AG04449 (cell line): ENCODE results near the gene FAM216A.

ENCODE experiments used
- CTCF ChIA-PET: fragments of 350-600 bp; formaldehyde crosslinking; extraction: SDS; loops from one replicate; lab custom pipeline; 2021; ENCODE audit warnings: antibody characterized with exemption; lab: Yijun Ruan, JAX
- POLR2A ChIA-PET: fragments of 400-600, 350-600 bp; formaldehyde crosslinking; extraction: SDS; loops from one replicate; lab custom pipeline; 2020; ENCODE audit warnings: antibody characterized with exemption, inconsistent platforms; lab: Yijun Ruan, JAX
- DNase-seq: peaks from one replicate; pipeline ENCODE4 v3.0.0-alpha.2; 2010; ENCODE audit warnings: low read depth, low spot score
- H3K4me3 ChIP-seq: 2 replicates; pipeline ENCODE4 v1.5.1; 2011; ENCODE audit warnings: low read depth, mild to moderate bottlenecking, control low read depth, low read length
- TF ChIP-seq, protein P1 (sequence below): IDR thresholded peaks from one replicate; pipeline ENCODE4 v1.5.1; 2011; ENCODE audit warnings: mild to moderate bottlenecking, moderate library complexity, low read length, control low read depth, inconsistent platforms; ENCODE audit not compliant: insufficient read depth; ENCODE audit errors: missing control alignments

The FAM216A gene

DNA sequence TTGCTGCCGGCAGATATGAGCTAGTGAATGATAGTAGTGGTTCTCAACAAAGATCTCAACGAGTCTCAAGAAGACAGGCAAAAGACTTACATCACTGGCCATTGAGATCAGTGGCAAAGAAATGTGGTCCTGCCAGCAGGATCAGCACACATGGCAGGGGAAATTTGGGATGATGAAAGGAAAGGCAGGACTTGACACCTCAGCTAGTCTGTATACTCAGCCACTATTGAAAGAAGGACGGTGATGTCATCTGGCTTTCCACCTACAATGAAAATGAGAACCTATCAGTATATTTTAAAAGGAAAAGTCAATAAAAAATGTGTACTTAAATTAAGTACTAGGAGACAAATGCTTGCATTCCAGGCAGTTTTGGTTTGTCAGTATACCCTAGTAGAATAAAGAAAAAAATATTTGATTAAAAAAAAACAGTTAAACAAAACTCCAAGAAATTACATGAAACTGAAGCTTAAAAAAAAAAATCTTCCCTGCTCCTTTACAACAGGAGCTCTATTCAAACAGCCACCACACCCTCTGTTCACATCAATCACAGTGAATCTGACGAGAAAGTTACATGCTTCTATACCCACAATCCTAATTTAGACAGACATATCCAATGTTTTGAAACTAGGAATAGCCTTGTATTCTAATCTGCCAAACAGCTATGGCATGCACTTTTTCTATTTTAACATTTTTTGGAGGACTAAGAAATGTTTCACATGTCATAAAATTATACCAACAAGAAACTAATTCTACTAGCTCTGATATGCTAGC lies 68.4 kb downstream of the FAM216A start:
- POLR2A ChIA-PET: interaction anchor here (0.6 kb wide), 1 partner anchor 14 kb away, joined by 3 read pairs; no protein-coding TSS in a partner anchor
- DNase-seq: no peak
- CTCF ChIA-PET: interaction anchor here (1.3 to 9.0 kb wide), 4 partner anchors 13 to 64 kb away, joined by 4 to 85 read pairs (median 20); no protein-coding TSS in a partner anchor
- no peak overlapping the region for H3K4me3 ChIP-seq
- TF ChIP-seq, protein P1, sequence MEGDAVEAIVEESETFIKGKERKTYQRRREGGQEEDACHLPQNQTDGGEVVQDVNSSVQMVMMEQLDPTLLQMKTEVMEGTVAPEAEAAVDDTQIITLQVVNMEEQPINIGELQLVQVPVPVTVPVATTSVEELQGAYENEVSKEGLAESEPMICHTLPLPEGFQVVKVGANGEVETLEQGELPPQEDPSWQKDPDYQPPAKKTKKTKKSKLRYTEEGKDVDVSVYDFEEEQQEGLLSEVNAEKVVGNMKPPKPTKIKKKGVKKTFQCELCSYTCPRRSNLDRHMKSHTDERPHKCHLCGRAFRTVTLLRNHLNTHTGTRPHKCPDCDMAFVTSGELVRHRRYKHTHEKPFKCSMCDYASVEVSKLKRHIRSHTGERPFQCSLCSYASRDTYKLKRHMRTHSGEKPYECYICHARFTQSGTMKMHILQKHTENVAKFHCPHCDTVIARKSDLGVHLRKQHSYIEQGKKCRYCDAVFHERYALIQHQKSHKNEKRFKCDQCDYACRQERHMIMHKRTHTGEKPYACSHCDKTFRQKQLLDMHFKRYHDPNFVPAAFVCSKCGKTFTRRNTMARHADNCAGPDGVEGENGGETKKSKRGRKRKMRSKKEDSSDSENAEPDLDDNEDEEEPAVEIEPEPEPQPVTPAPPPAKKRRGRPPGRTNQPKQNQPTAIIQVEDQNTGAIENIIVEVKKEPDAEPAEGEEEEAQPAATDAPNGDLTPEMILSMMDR: no peak

DNA sequence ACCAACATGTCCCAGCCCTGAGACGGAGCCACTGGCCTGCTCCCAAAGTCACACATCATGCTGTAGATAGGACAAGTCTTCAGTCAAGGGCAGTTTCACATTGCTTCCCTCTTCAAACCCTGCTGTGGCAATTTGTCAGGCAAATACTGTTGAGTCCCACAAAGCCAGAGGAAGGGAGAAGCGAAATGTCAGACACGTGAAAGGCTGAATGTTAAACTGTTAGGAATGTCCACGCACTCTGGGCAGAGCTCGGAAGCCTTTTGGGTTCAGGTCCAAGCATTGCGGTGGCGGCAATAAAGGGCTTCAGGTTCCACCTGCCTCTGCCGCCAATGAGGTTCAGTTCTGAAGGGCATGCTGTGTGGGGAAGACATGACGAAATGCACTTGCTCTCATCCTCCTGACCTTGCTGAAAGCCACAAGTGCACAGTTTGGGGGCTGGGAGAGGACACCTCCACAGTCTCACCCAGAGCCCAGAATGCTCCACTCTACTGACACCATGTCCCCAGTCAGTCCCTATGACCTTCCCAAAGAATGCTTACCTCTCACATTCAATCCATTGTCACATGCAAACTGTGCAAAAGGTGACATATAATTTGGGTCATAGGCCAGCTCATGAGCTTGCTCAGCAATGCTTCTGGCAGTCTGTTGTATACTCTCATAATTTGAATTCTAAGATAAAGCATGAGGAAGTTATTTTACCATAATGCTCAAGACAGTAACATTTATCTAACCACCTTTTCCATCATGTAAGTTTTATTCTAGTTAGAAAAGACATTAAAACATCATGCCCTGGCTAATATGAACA lies 69.2 kb downstream of the FAM216A start:
- DNase-seq: no peak
- CTCF ChIA-PET: interaction anchor here (0.8 to 9.0 kb wide), 7 partner anchors 11 to 63 kb away, joined by 4 to 85 read pairs (median 9); no protein-coding TSS in a partner anchor
- POLR2A ChIA-PET: no interaction called here
- no peak overlapping the region for H3K4me3 ChIP-seq
- TF ChIP-seq, protein P1: no peak

DNA sequence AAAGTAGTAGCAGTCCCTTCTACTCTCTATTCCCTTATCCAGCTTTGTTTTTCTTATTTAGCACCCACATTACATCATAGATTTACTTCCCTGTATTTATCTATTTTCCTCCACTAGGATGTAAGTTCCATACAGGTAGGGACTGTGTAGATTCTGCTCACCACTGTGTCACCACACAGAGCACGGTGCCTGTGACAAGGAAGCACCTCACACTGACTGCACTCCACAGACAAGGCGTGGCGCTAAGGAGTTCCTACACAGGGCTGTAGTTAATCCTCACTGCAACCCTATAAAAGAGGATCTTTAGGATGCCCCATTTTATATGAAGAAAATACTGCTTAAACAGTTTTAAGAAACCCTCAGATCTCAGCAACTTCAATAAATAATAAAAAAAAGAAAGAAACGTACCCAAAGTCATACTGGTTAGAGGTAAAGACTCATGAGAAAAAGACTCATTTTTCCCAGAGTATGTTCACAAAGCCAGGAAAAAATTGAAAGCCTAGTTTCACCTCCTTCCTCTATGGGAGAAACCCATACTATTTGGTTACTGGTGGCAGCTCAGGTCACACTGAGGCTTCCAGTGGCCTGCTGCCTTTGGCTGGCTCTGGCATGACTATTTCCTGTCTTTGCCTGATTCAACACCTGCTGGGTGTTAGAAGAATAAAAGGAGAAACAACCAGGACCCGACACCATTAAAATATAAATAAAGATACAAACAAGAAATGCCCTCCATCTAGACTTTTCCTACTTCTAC lies 70.4 kb downstream of the FAM216A start:
- TF ChIP-seq, protein P1: no peak
- no peak for DNase-seq
- H3K4me3 ChIP-seq: no peak overlapping the region
- CTCF ChIA-PET: interaction anchor here (0.8 to 9.0 kb wide), 8 partner anchors 10 to 62 kb away, joined by 3 to 85 read pairs (median 4); no protein-coding TSS in a partner anchor
- POLR2A ChIA-PET: no interaction called here
